H9 (cell line): ENCODE results near the gene DOCK2. TPM values are rescaled to one million over a fixed set of nuclear protein-coding genes. Genes with fewer than 3 reads are reported as not detected.
A peak's percentile ranks its signal among the peaks of the same experiment; 100 is the strongest.

Experiments
- DNase-seq: peaks from one replicate; pipeline ENCODE4 v3.0.0-alpha.2; 2017
- H2AFZ ChIP-seq: one replicate; pipeline ENCODE4 v1.6.1; 2013; ENCODE audit warnings: mild to moderate bottlenecking, low read length, control low read depth, moderate library complexity
- H2AK5ac ChIP-seq: 2 replicates; pipeline ENCODE4 v1.6.1; 2013; ENCODE audit warnings: low read length, control low read depth, mixed read lengths; ENCODE audit not compliant: insufficient read length
- H2BK120ac ChIP-seq: one replicate; pipeline ENCODE4 v1.6.1; 2013; ENCODE audit warnings: low read depth, mild to moderate bottlenecking, low read length, control low read depth, inconsistent platforms; ENCODE audit not compliant: poor library complexity, severe bottlenecking
- H2BK12ac ChIP-seq: 2 replicates; pipeline ENCODE4 v1.6.1; 2013; ENCODE audit warnings: low read length, control low read depth, mixed read lengths, low read depth; ENCODE audit not compliant: insufficient read length
- H2BK15ac ChIP-seq: 2 replicates; pipeline ENCODE4 v1.6.1; 2013; ENCODE audit warnings: low read depth, low read length, control low read depth
- H2BK20ac ChIP-seq: one replicate; pipeline ENCODE4 v1.6.1; 2013; ENCODE audit warnings: low read depth, mild to moderate bottlenecking, low read length, control low read depth, inconsistent platforms; ENCODE audit not compliant: poor library complexity, severe bottlenecking
- H2BK5ac ChIP-seq: 2 replicates; pipeline ENCODE4 v1.6.1; 2013; ENCODE audit warnings: low read length, control low read depth, mixed read lengths; ENCODE audit not compliant: insufficient read length
- H3K14ac ChIP-seq: 2 replicates; pipeline ENCODE4 v1.6.1; 2013; ENCODE audit warnings: low read length, control low read depth; ENCODE audit not compliant: insufficient read depth
- H3K18ac ChIP-seq: 2 replicates; pipeline ENCODE4 v1.6.1; 2013; ENCODE audit warnings: low read depth, mild to moderate bottlenecking, mixed read lengths, low read length, control low read depth; ENCODE audit not compliant: insufficient read length
- H3K23ac ChIP-seq: 2 replicates; pipeline ENCODE4 v1.6.1; 2013; ENCODE audit warnings: low read length, control low read depth, mixed read lengths, low read depth; ENCODE audit not compliant: insufficient read length
- H3K23me2 ChIP-seq: 2 replicates; pipeline ENCODE4 v1.6.1; 2013; ENCODE audit warnings: low read depth, mild to moderate bottlenecking, mixed read lengths, low read length, control low read depth; ENCODE audit not compliant: insufficient read length, poor library complexity, severe bottlenecking
- H3K27ac ChIP-seq: 2 replicates; pipeline ENCODE4 v1.5.1; 2013; ENCODE audit warnings: low read length, control low read depth, mixed read lengths, low read depth; ENCODE audit not compliant: insufficient read length
- H3K27me3 ChIP-seq: 2 replicates; pipeline ENCODE4 v1.6.1; 2013; ENCODE audit warnings: low read length, control low read depth, inconsistent platforms; ENCODE audit not compliant: insufficient read depth
- H3K4ac ChIP-seq: 2 replicates; pipeline ENCODE4 v1.6.1; 2013; ENCODE audit warnings: low read depth, mild to moderate bottlenecking, control low read depth, inconsistent platforms, low read length, moderate library complexity
- H3K4me1 ChIP-seq: 2 replicates; pipeline ENCODE4 v1.6.1; 2013; ENCODE audit warnings: low read length, control low read depth, inconsistent platforms; ENCODE audit not compliant: insufficient read depth
- H3K4me2 ChIP-seq: 2 replicates; pipeline ENCODE4 v1.6.1; 2013; ENCODE audit warnings: low read length, control low read depth, mixed read lengths; ENCODE audit not compliant: insufficient read length, insufficient read depth
- H3K56ac ChIP-seq: 2 replicates; pipeline ENCODE4 v1.6.1; 2013; ENCODE audit warnings: low read depth, mild to moderate bottlenecking, mixed read lengths, low read length, control low read depth; ENCODE audit not compliant: insufficient read length
- H3K79me1 ChIP-seq: 2 replicates; pipeline ENCODE4 v1.6.1; 2013; ENCODE audit warnings: low read depth, mild to moderate bottlenecking, moderate library complexity, low read length, control low read depth, inconsistent platforms; ENCODE audit not compliant: insufficient read depth, poor library complexity, severe bottlenecking
- H3K79me2 ChIP-seq: 2 replicates; pipeline ENCODE4 v1.6.1; 2013; ENCODE audit warnings: low read length, control low read depth, inconsistent platforms; ENCODE audit not compliant: insufficient read depth
- H3K9ac ChIP-seq: 2 replicates; pipeline ENCODE4 v1.6.1; 2013; ENCODE audit warnings: low read length, control low read depth, mixed read lengths; ENCODE audit not compliant: insufficient read length; ENCODE audit errors: extremely low read depth
- H3K9me3 ChIP-seq: one replicate; pipeline ENCODE4 v1.6.1; 2013; ENCODE audit warnings: low read depth, low read length, inconsistent platforms; ENCODE audit not compliant: control insufficient read depth
- H3T11ph ChIP-seq: one replicate; pipeline ENCODE4 v1.6.1; 2013; ENCODE audit warnings: mild to moderate bottlenecking, low read length, control low read depth, inconsistent platforms
- H4K20me1 ChIP-seq: one replicate; pipeline ENCODE4 v1.6.1; 2013; ENCODE audit not compliant: control insufficient read depth, insufficient read length, insufficient read depth
- H4K5ac ChIP-seq: 2 replicates; pipeline ENCODE4 v1.6.1; 2013; ENCODE audit warnings: low read depth, mild to moderate bottlenecking, mixed read lengths, low read length, control low read depth; ENCODE audit not compliant: insufficient read length
- H4K8ac ChIP-seq: replicated peaks from 2 replicates; pipeline ENCODE4 v1.6.1; 2013; ENCODE audit warnings: low read length, control low read depth, mixed read lengths, low read depth; ENCODE audit not compliant: insufficient read length
- H4K91ac ChIP-seq: 2 replicates; pipeline ENCODE4 v1.6.1; 2013; ENCODE audit warnings: low read depth, mild to moderate bottlenecking, moderate library complexity, mixed read lengths, low read length, control low read depth; ENCODE audit not compliant: insufficient read length
- H3K27ac Mint-ChIP-seq, 3 experiments: 2 replicates in 2 of 3; 3 replicates in 1 of 3; pipeline ENCODE4 v1.8.0; 2020 to 2021; ENCODE audit warnings: mixed read lengths in 3 of 3, mild to moderate bottlenecking in 1 of 3, moderate library complexity in 1 of 3
- H3K27me3 Mint-ChIP-seq: 2 replicates; pipeline ENCODE4 v1.8.0; 2021; ENCODE audit warnings: low read depth, mild to moderate bottlenecking, moderate library complexity, mixed read lengths
- H3K36me3 Mint-ChIP-seq, 3 experiments: 2 replicates in 2 of 3; 3 replicates in 1 of 3; pipeline ENCODE4 v1.8.0; 2020 to 2021; ENCODE audit warnings: low read depth in 3 of 3, mixed read lengths in 3 of 3; ENCODE audit not compliant: insufficient read depth in 1 of 3
- H3K4me1 Mint-ChIP-seq, 2 experiments: 2 replicates each; pipeline ENCODE4 v1.8.0; 2020; ENCODE audit warnings: mixed read lengths in 2 of 2
- H3K4me3 Mint-ChIP-seq, 2 experiments: 2 replicates in 1 of 2; 3 replicates in 1 of 2; pipeline ENCODE4 v1.8.0; 2020 to 2021; ENCODE audit warnings: mild to moderate bottlenecking in 2 of 2, mixed read lengths in 2 of 2, moderate library complexity in 1 of 2
- H3K9me3 Mint-ChIP-seq, 2 experiments: 2 replicates in 1 of 2; 3 replicates in 1 of 2; pipeline ENCODE4 v1.8.0; 2020; ENCODE audit warnings: mild to moderate bottlenecking in 2 of 2, mixed read lengths in 2 of 2, moderate library complexity in 1 of 2
- CTCF ChIP-seq: fragments of 200-600 bp; sonication (generic); conservative IDR thresholded peaks from 3 replicates; pipeline ENCODE4 v1.8.0; 2021; ENCODE audit warnings: antibody characterized with exemption, mild to moderate bottlenecking
- WGBS: extraction: QIAGEN DNeasy Blood & Tissue Kit; methylation state at CpG from one replicate; pipeline ENCODE4 v1.1.7; 2013; ENCODE audit warnings: missing lambda C conversion rate, low lambda C conversion rate, mixed read lengths; ENCODE audit not compliant: insufficient read length; ENCODE audit errors: extremely low coverage; 5-methylcytosine and 5-hydroxymethylcytosine counted together
- total RNA-seq: library from RNA; stranded (reverse); gene quantifications from 2 replicates; pipeline ENCODE4 v1.2.1, GENCODE V29; 2021

The DOCK2 gene
- total RNA-seq, 1 experiment from 2014 or later = 7.8 TPM

DNA sequence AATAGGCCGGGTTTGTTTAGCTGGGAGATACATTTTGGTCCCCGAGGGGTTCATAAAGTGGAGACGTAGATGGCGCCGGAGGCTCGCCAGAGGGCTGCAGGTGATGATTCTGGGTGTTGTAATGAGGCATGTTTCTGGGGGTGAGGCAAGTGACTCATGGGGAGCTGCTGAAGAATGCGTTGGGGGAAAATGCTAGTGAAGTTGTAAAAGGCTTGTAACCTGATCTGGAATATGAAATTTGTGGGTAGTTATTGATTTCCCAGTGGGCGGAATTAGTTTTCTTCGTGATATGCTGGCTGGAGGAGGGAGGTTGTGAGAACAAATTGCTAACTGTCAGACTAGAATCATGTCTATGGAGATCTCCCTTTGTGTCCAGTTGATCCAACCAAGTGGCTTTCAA is 158.3 kb downstream of the DOCK2 start:
- H2BK15ac ChIP-seq = no peak overlapping the region
- H3K56ac ChIP-seq = no peak overlapping the region
- Mint-ChIP-seq H3K4me1 (peaks cover 13 to 17% of the 10 kb centered on the region in 2 experiments), H3K36me3 (no peaks in the 10 kb centered on the region), H3K27me3 (peaks cover 4% of the 10 kb centered on the region; the same call in 1 of the 2 replicates), H3K9me3 (no peaks in the 10 kb centered on the region), H3K27ac (no peak overlapping the region), H3K4me3 (no peak overlapping the region)
- no peaks in the 10 kb centered on the region; the same call in 1 of the 2 replicates for H3K4me1 ChIP-seq
- H4K20me1 ChIP-seq = no peaks in the 10 kb centered on the region
- no peaks in the 10 kb centered on the region for H3K79me1 ChIP-seq
- no peaks in the 10 kb centered on the region for H3K23me2 ChIP-seq
- no peak overlapping the region for H3K23ac ChIP-seq
- peak; percentile 31; the same call in 2 of the 3 replicates for TF ChIP-seq CTCF
- H3K14ac ChIP-seq = no peak overlapping the region
- no CpG with 5 or more reads among the region's 9 CpGs for WGBS
- no peak overlapping the region for H4K8ac ChIP-seq
- no peak overlapping the region for H4K5ac ChIP-seq
- H3K27ac ChIP-seq = no peak overlapping the region
- H3T11ph ChIP-seq = no peak overlapping the region
- DNase-seq = no peak
- H3K9ac ChIP-seq = no peak overlapping the region
- H3K18ac ChIP-seq = no peak overlapping the region
- H3K4me2 ChIP-seq = no peak overlapping the region
- H2BK20ac ChIP-seq = no peak overlapping the region
- H3K27me3 ChIP-seq = no peaks in the 10 kb centered on the region
- no peaks in the 10 kb centered on the region for H3K9me3 ChIP-seq
- no peak overlapping the region for H2AFZ ChIP-seq
- H2BK5ac ChIP-seq = no peak overlapping the region
- H4K91ac ChIP-seq = no peak overlapping the region
- no peak overlapping the region for H2BK120ac ChIP-seq
- no peak overlapping the region for H3K4ac ChIP-seq
- H2AK5ac ChIP-seq = no peak overlapping the region
- H3K79me2 ChIP-seq = no peaks in the 10 kb centered on the region
- H2BK12ac ChIP-seq = no peak overlapping the region
